ENCODE data around the gene TOMT. TPM values are rescaled to one million over a fixed set of nuclear protein-coding genes. Genes with fewer than 3 reads are reported as not detected.

TOMT gene
- total RNA-seq, 1 experiment from 2014 or later: not detected

DNA sequence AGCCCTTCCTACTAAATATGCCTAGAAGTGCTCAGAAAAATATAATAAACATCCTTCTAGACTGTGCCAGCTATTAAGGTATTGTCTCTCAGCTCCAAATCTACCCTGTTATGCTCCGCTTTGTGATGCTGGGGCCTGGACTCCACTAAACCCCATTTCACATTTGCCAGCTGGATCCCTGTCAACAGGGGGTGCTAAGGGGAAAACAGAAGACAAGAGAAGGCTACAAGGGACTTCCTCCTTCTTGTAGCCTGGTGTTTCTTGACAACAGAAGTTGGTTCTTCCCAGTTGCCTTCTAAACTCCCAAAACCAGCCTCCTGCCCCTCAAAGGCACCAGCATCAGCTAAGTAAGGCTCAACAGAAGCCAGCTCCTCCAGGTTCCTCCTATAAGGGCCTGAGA lies 30.6 kb upstream of the TOMT start:
- peak; percentile 67 for ATAC-seq
- H3K27ac Mint-ChIP-seq: peak overlapping the region; percentile 55
- H3K4me1 Mint-ChIP-seq: peaks cover 42% of the 10 kb centered on the region
- DNase-seq (ENCODE audit: low spot score): no peak
- H3K9me3 Mint-ChIP-seq: no peaks in the 10 kb centered on the region
- TF ChIP-seq FOXJ3 (CRISPR knock-in tag; IDR thresholded peaks at IDR 0.05; ENCODE audit: borderline replicate concordance) (no peak), ZNF138 (CRISPR knock-in tag; conservative IDR thresholded peaks at IDR 0.05) (no peak), NR1H2 (CRISPR knock-in tag; IDR thresholded peaks at IDR 0.05) (no peak), CREB1 (CRISPR knock-in tag; IDR thresholded peaks at IDR 0.05) (no peak), ZNF671 (CRISPR knock-in tag; IDR thresholded peaks at IDR 0.05) (no peak), NR2C2 (CRISPR knock-in tag; IDR thresholded peaks at IDR 0.05) (no peak), NR3C1 (CRISPR knock-in tag; conservative IDR thresholded peaks at IDR 0.05; ENCODE audit: low read depth) (no peak), ATF1 (CRISPR knock-in tag; IDR thresholded peaks at IDR 0.05) (no peak), GTF2I (CRISPR knock-in tag; conservative IDR thresholded peaks at IDR 0.05) (no peak), ZBTB21 (CRISPR knock-in tag; IDR thresholded peaks at IDR 0.05; ENCODE audit: borderline replicate concordance) (no peak), CREM (CRISPR knock-in tag; IDR thresholded peaks at IDR 0.05) (no peak), RELA (CRISPR knock-in tag; IDR thresholded peaks at IDR 0.05; ENCODE audit: borderline replicate concordance) (no peak)
- TF ChIP-seq, protein P1, sequence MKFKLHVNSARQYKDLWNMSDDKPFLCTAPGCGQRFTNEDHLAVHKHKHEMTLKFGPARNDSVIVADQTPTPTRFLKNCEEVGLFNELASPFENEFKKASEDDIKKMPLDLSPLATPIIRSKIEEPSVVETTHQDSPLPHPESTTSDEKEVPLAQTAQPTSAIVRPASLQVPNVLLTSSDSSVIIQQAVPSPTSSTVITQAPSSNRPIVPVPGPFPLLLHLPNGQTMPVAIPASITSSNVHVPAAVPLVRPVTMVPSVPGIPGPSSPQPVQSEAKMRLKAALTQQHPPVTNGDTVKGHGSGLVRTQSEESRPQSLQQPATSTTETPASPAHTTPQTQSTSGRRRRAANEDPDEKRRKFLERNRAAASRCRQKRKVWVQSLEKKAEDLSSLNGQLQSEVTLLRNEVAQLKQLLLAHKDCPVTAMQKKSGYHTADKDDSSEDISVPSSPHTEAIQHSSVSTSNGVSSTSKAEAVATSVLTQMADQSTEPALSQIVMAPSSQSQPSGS (CRISPR knock-in tag; IDR thresholded peaks at IDR 0.05; ENCODE audit: borderline replicate concordance, low read depth): no peak
- TF ChIP-seq, protein P2, sequence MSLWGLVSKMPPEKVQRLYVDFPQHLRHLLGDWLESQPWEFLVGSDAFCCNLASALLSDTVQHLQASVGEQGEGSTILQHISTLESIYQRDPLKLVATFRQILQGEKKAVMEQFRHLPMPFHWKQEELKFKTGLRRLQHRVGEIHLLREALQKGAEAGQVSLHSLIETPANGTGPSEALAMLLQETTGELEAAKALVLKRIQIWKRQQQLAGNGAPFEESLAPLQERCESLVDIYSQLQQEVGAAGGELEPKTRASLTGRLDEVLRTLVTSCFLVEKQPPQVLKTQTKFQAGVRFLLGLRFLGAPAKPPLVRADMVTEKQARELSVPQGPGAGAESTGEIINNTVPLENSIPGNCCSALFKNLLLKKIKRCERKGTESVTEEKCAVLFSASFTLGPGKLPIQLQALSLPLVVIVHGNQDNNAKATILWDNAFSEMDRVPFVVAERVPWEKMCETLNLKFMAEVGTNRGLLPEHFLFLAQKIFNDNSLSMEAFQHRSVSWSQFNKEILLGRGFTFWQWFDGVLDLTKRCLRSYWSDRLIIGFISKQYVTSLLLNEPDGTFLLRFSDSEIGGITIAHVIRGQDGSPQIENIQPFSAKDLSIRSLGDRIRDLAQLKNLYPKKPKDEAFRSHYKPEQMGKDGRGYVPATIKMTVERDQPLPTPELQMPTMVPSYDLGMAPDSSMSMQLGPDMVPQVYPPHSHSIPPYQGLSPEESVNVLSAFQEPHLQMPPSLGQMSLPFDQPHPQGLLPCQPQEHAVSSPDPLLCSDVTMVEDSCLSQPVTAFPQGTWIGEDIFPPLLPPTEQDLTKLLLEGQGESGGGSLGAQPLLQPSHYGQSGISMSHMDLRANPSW (CRISPR knock-in tag; conservative IDR thresholded peaks at IDR 0.05; ENCODE audit: low read depth): no peak
- TF ChIP-seq, protein P3, sequence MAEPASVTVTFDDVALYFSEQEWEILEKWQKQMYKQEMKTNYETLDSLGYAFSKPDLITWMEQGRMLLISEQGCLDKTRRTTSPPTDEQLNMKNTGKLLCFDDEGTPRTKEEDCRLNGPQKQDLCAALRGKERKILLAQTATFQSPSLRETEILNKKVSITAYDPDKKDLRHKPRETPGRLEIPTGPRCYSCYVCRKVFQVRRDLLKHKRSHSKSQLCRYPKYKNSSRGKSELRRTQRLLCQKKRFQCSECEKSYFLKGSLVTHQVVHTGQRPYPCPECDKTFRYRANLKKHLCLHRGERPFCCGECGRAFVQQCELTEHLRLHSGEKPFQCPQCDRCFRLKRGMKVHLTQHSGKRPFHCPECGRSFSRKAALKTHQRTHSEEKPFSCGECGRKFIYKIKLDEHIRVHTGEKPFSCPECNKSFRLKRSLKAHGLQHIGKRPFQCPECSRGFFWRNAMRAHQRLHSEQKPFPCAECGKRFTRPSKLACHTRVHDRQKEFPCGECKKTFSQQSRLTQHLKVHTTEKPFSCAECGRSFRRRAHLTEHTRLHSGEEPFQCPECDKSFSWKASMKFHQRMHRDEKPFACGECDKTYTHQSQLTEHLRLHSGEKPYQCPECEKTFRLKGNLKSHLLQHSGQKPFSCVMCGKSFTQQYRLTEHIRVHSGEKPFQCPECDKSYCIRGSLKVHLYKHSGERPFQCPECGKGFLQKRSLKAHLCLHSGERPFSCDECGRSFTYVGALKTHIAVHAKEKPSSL (CRISPR knock-in tag; conservative IDR thresholded peaks at IDR 0.05): no peak
- TF ChIP-seq, protein P4, sequence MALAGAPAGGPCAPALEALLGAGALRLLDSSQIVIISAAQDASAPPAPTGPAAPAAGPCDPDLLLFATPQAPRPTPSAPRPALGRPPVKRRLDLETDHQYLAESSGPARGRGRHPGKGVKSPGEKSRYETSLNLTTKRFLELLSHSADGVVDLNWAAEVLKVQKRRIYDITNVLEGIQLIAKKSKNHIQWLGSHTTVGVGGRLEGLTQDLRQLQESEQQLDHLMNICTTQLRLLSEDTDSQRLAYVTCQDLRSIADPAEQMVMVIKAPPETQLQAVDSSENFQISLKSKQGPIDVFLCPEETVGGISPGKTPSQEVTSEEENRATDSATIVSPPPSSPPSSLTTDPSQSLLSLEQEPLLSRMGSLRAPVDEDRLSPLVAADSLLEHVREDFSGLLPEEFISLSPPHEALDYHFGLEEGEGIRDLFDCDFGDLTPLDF (CRISPR knock-in tag; IDR thresholded peaks at IDR 0.05): no peak
- TF ChIP-seq, protein P5, sequence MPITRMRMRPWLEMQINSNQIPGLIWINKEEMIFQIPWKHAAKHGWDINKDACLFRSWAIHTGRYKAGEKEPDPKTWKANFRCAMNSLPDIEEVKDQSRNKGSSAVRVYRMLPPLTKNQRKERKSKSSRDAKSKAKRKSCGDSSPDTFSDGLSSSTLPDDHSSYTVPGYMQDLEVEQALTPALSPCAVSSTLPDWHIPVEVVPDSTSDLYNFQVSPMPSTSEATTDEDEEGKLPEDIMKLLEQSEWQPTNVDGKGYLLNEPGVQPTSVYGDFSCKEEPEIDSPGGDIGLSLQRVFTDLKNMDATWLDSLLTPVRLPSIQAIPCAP (CRISPR knock-in tag; IDR thresholded peaks at IDR 0.05): no peak
- TF ChIP-seq, protein P6, sequence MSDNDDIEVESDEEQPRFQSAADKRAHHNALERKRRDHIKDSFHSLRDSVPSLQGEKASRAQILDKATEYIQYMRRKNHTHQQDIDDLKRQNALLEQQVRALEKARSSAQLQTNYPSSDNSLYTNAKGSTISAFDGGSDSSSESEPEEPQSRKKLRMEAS (CRISPR knock-in tag; IDR thresholded peaks at IDR 0.05): no peak
- peaks cover 7% of the 10 kb centered on the region; the same call in 1 of the 2 replicates for H3K36me3 Mint-ChIP-seq
- ChIA-PET CTCF (interaction anchor here (1.0 to 4.5 kb wide), 9 partner anchors 9 to 60 kb away, joined by 3 to 26 read pairs (median 6); no protein-coding TSS in a partner anchor), POLR2A (no interaction called here)
- no peaks in the 10 kb centered on the region for H3K27me3 Mint-ChIP-seq (ENCODE audit: low read depth)
- no peak overlapping the region for H3K4me3 Mint-ChIP-seq
